Adrenal gland (tissue), 12 donors: ENCODE results near the gene PRSS22. TPM values are rescaled to one million over a fixed set of nuclear protein-coding genes. Genes with fewer than 3 reads are reported as not detected.

Experiments used
- DNase-seq, 7 donors: peaks; one replicate each; pipeline ENCODE4 v3.0.0-alpha.2; 2019 to 2020
- H3K27ac ChIP-seq, 5 donors: fragments of 200-600 bp; sonication (generic) in 4 of 5; 1 replicate in 3 of 5; 2 replicates in 2 of 5; pipeline versions ENCODE4 v1.5.1 to v1.8.0; 2016 to 2020; ENCODE audit warnings: mild to moderate bottlenecking in 1 of 5
- H3K27me3 ChIP-seq: fragments of 200-600 bp; 2 replicates; pipeline ENCODE4 v1.8.0; 2021
- H3K36me3 ChIP-seq, 2 donors: fragments of 200-600 bp; replicated peaks in 1 of 2; 1 replicate in 1 of 2; 2 replicates in 1 of 2; pipeline versions ENCODE4 v1.5.1 to v1.8.0; 2018 to 2022
- H3K4me1 ChIP-seq, 2 donors: fragments of 200-600 bp; replicated peaks in 1 of 2; 1 replicate in 1 of 2; 2 replicates in 1 of 2; pipeline versions ENCODE4 v1.5.1 to v1.8.0; 2018 to 2021
- H3K4me3 ChIP-seq, 4 donors: fragments of 200-600 bp; sonication (generic) in 3 of 4; one replicate each; pipeline ENCODE4 v1.5.1; 2016 to 2018
- H3K9me3 ChIP-seq, 3 donors: fragments of 200-600 bp; sonication (generic) in 1 of 3; replicated peaks in 1 of 3; 1 replicate in 2 of 3; 2 replicates in 1 of 3; pipeline versions ENCODE4 v1.5.1 to v1.8.0; 2016 to 2021
- CTCF ChIP-seq, 6 experiments: fragments of 450-650 bp in 4 of 6; fragments of 200-600 bp in 2 of 6; sonication (generic) in 1 of 6; IDR thresholded peaks; 1 replicate in 5 of 6; 2 replicates in 1 of 6; pipeline versions ENCODE4 v1.5.1 to v1.8.0; 2016 to 2021; ENCODE audit warnings: antibody characterized with exemption in 6 of 6, mild to moderate bottlenecking in 2 of 6, moderate library complexity in 1 of 6
- POLR2A ChIP-seq, 2 donors: fragments of 450-650 bp; IDR thresholded peaks; one replicate each; pipeline ENCODE4 v1.6.1; 2017; ENCODE audit warnings: antibody characterized with exemption in 2 of 2, mild to moderate bottlenecking in 2 of 2, moderate library complexity in 1 of 2
- WGBS, 4 donors: extraction: QIAGEN DNeasy Blood & Tissue Kit in 2 of 4; methylation state at CpG; one replicate each; pipeline versions ENCODE4 v1.1.5 to v1.1.7; 2013 to 2017; 5-methylcytosine and 5-hydroxymethylcytosine counted together
- intact Hi-C, 2 donors: fragments of 100-400 bp; cut with DNase I; formaldehyde crosslinking; loops; one replicate each; pipeline versions ENCODE4 v1.14.1 to v1.15.0; 2022 to 2023
- polyA plus RNA-seq, 3 donors: library from polyadenylated mRNA; stranded (reverse); fragments of 200-250 nt in 2 of 3; fragments of 350-450 nt in 1 of 3; fragmentation: Illumina TruSeq in 1 of 3; extraction: RNeasy Lipid Tissue Mini Kit (QIAGEN cat#74804) in 1 of 3; gene quantifications; one replicate each; pipeline ENCODE4 v1.2.3, GENCODE V29; 2013 to 2014
- total RNA-seq, 9 donors: library from RNA; depleted of rRNA in 4 of 9; stranded (reverse); fragments of >200 nt in 4 of 9; fragments of 120-200 nt in 1 of 9; fragmentation: NEBNext Ultra II Directional in 1 of 9; extraction: Animal tissue kit (Norgen Biotek cat#: 25700) in 1 of 9; gene quantifications; one replicate each; pipeline versions ENCODE4 v1.1.0 to v1.2.4, GENCODE V29; 2013 to 2023
- donor health status: healthy with polysubstance abuse.
- donor health status: Bipolar disorder and iron deficiency.
- donor health status: DM: yes; HTN: yes; CAD: no.
- donor health status: DM: no; HTN: no; CAD: no.
- donor health status: DM: no; HTN: no; CAD: no.
- donor health status: DM: yes; HTN: yes; CAD: no.

Gene PRSS22
- total and polyA plus RNA-seq, 12 donors, result 0.07 to 0.41 (median 0.32) TPM; not detected in 9

GRCh38 chr16:2858245-2859025, 465 bp upstream of the PRSS22 start:
- Histone ChIP-seq H3K9me3 (no peaks in the 10 kb centered on the region), H3K27ac (no peak overlapping the region), H3K36me3 (no peaks in the 10 kb centered on the region), H3K4me3 (no peak overlapping the region), H3K27me3 (peaks cover 16% of the 10 kb centered on the region), H3K4me1 (no peaks in the 10 kb centered on the region)
- 11 to 24% (median 15%) methylated on average over 5 to 23 of the region's 23 CpGs for WGBS, 4 donors
- intact Hi-C loops, result no loop called here
- DNase-seq, result no peak
- TF ChIP-seq POLR2A (IDR thresholded peaks at IDR 0.05), result no peak
- TF ChIP-seq CTCF (IDR thresholded peaks at IDR 0.05), result no peak

DNA sequence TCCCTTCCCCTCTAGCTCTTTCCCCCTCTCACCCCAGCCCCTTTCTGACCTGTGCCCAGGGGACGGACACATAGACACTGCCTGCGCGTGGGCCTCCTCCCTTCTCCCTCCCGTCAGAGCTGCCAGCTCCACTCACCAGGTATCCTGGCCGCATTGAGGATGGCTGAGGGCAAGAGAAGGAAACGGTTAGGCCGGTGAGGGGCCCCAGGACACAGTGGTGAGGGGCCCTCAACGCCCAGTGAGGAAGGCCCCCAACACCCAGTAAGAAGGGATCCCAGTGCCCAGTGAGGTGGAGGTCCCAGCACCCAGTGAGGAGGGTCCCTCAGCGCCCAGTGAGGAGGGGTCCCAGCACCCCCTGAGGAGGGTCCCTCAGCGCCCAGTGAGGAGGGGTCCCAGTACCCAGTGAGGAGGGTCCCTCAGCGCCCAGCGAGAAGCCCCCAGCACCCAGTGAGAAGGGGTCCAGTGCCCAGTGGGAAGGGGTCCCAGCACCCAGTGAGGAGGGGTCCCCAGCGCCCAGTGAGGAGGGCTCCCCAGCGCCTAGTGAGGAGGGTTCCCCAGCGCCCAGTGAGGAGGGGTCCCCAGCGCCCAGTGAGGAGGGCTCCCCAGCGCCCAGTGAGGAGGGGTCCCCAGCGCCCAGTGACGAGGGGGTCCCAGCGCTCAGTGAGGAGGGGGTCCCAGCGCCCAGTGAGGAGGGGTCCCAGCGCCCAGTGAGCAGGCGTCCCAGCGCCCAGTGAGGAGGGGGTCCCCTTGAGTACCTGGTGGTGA, 1.1 kb downstream of the PRSS22 start:
- H3K36me3 ChIP-seq, result no peaks in the 10 kb centered on the region
- no peak overlapping the region for H3K27ac ChIP-seq
- WGBS, 4 donors, result 78 to 93% (median 82%) methylated on average over 11 to 24 of the region's 24 CpGs
- H3K27me3 ChIP-seq, result peaks cover 21% of the 10 kb centered on the region
- no peaks in the 10 kb centered on the region for H3K9me3 ChIP-seq
- intact Hi-C loops, result no loop called here
- no peak for DNase-seq
- no peaks in the 10 kb centered on the region for H3K4me1 ChIP-seq
- TF ChIP-seq POLR2A (IDR thresholded peaks at IDR 0.05), result no peak
- TF ChIP-seq CTCF (IDR thresholded peaks at IDR 0.05), result no peak
- H3K4me3 ChIP-seq, result no peak overlapping the region

DNA sequence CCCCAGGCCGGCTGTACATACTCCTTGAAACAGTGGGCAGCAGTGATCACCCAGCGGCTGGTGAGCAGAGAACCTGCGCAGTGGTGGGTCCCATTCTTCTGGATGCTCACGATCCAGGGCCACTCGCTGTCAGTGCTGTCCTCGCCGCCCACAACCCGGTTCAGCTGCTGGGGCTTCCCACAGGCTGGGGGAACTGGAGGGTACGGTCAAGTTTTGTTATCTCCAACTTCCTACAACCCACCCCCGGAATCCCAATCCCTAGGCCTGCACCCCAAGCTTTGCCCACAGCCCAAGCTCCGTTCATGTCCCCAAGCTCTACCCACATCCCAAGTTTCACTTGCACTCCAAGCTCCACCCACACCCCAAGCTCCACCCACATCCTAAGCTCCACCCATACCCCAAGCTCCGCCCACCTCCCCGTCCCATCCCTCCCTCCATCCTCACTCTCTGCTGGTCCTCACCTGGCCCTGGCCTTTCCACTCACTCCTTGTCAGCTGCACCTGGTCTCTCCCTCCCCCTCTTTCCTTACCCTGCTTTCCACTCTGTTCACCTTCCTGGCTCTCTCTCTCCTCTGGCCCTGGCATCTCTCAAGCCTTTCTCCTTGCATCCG, 1.8 kb downstream of the PRSS22 start:
- intact Hi-C loops, result no loop called here
- 88 to 90% (median 89%) methylated on average over 12 to 14 of the region's 14 CpGs for WGBS, 4 donors

More for the DNA sequence above, 1.8 kb downstream of the PRSS22 start:
- peaks cover 21% of the 10 kb centered on the region for H3K27me3 ChIP-seq
- H3K9me3 ChIP-seq, result no peaks in the 10 kb centered on the region
- H3K27ac ChIP-seq, result no peak overlapping the region
- H3K4me3 ChIP-seq, result no peak overlapping the region
- H3K4me1 ChIP-seq, result no peaks in the 10 kb centered on the region
- peak in 1 of 7 donors; percentile 9 for DNase-seq
- TF ChIP-seq POLR2A (IDR thresholded peaks at IDR 0.05) (no peak), CTCF (IDR thresholded peaks at IDR 0.05) (no peak)
- no peaks in the 10 kb centered on the region for H3K36me3 ChIP-seq
